NCI-H748 (cell line): ENCODE results near the gene GAS5.
"Not testable (repeated sequence)": the region's sequence is repeated elsewhere in the genome, so short reads cannot be mapped to it uniquely, and the experiment has no call there.

Source experiments
- DNase-seq: peaks from one replicate; lab custom pipeline; 2025; ENCODE audit not compliant: unreplicated experiment; lab: John Stamatoyannopoulos, UW

Gene GAS5

DNA sequence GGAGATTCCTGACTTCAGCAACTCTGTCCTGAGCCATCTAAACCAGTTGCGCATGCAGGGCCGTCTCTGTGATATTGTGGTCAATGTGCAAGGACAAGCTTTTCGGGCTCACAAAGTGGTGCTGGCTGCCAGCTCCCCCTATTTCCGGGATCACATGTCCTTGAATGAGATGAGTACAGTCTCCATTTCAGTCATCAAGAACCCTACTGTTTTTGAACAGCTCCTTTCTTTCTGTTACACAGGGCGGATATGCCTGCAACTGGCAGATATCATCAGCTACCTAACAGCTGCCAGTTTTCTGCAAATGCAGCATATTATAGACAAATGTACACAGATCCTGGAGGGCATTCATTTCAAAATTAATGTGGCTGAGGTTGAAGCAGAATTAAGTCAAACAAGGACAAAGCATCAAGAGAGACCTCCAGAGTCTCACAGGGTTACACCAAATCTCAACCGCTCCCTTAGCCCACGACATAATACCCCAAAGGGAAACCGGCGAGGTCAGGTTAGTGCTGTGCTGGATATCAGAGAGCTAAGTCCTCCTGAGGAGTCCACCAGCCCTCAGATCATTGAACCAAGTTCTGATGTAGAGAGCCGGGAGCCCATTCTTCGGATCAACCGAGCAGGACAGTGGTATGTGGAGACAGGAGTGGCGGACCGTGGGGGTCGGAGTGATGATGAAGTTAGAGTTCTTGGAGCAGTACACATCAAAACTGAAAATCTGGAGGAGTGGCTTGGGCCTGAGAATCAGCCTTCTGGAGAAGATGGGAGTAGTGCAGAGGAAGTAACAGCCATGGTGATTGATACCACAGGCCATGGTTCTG is 2.7 kb upstream of the GAS5 start:
- no peak for DNase-seq

- no peak for DNase-seq
Observed at GRCh38 chr1:173869021-173869359, 1.2 kb upstream of the GAS5 start.

- peak; percentile 89 for DNase-seq
Observed at GRCh38 chr1:173868266-173869020, 654 bp upstream of the GAS5 start, which contains the start of gene ZBTB37. TSS of gene ZBTB37 (plus strand) at chr1:173868380. CDS start at chr1:173870226, 1,846 bp downstream.

GRCh38 chr1:173867141-173867752 is 542 bp downstream of the GAS5 start:
- DNase-seq = peak; percentile 74

GRCh38 chr1:173866413-173867115 is 1.2 kb downstream of the GAS5 start:
- DNase-seq = no peak

- DNase-seq = no peak
Observed at GRCh38 chr1:173865468-173866164, 2.2 kb downstream of the GAS5 start.

GRCh38 chr1:173864179-173864867 is 3.5 kb downstream of the GAS5 start:
- DNase-seq = no peak

- no peak for DNase-seq
Observed at GRCh38 chr1:173863224-173864161, 4.3 kb downstream of the GAS5 start.

DNA sequence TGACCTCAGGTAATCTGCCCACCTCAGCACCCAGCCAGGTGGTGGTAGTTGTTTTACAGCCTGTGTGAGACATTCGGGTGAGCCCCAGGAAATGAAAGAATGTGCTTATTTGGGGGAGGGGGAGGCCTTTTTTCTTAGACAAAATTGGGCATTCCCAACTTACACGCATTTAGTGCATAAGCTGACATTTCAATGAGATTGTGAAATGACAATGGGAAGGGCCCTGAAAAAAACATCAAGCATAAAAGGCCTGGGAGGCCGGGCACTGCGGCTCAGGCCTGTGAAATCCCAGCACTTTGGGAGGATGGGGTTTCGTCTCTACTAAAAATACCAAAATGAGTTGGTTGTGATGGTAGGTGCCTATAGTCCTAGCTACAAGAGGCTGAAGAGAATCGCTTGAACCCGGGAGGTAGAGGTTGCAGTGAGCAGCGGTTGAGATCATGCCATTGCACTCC is 5.0 kb downstream of the GAS5 start:
- DNase-seq = no peak

DNA sequence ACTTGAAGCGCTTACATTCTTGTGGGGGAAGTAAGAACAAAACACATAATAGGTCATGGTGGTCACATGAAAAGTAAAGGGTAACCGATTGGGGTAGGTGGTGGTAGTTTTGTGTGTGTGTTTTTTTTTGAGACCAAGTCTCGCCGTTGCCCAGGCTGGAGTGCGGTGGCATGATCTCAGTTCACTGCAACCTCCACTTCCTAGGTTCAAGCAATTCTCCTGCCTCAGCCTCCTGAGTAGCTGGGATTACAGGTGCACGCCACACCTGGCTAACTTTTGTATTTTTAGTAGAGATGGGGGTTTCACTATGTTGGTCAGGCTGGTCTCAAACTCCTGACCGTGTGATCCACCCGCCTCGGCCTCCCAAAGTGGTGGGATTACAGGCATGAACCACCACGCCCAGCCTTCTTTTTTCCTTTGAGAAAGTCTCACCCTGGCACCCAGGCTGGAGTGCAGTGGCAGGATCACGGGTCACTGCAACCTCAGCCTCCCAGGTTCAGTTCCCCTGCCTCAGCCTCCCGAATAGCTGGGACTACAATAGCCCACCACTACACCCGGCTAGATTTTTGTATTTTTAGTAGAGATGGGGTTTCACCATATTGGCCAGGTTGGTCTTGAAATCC is 5.5 kb downstream of the GAS5 start:
- not testable (repeated sequence) for DNase-seq

GRCh38 chr1:173861731-173862145 is 6.1 kb downstream of the GAS5 start:
- no peak for DNase-seq

DNA sequence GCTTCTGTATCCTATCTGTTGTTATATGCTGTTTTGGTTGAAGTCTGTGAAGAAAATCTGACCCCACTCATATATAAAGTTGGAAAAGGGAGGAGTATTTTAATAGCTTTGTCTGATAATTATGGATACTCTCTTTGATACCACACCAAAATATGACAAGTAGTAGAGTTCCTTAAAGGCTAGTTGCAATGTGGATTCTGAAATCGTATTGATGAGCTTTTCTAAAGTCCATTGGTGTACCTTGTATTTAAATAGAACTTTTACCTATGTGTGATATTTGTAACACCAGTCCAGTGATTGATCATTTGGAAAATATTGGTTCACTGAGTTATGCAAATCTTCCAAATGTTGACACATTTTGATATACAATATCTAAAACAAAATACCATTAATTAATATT is 7.7 kb downstream of the GAS5 start:
- no peak for DNase-seq

DNA sequence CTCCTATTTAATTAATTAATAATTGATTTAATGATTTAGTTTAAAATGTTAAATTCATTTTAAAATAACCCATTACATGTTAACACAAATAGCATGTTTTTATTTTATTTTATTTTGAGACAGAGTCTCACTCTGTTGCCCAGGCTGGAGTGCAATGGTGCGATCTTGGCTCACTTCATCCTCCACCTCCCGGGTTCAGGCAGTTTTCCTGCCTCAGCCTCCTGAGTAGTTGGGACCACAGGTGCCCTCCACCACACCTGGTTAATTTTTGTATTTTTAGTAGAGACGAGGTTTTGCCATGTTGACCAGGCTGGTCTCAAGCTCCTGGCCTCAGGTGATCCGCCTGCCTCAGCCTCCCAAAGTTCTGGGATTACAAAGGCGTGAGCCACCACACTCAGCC is 8.2 kb downstream of the GAS5 start:
- DNase-seq = not testable (repeated sequence)

- no peak for DNase-seq
Observed at GRCh38 chr1:173857363-173857917, 10.3 kb downstream of the GAS5 start.

GRCh38 chr1:173856903-173857302 is 10.9 kb downstream of the GAS5 start:
- no peak for DNase-seq

- DNase-seq = no peak
Observed at GRCh38 chr1:173856014-173856413, 11.8 kb downstream of the GAS5 start.

- no peak for DNase-seq
Observed at GRCh38 chr1:173853074-173853473, 14.7 kb downstream of the GAS5 start.

DNA sequence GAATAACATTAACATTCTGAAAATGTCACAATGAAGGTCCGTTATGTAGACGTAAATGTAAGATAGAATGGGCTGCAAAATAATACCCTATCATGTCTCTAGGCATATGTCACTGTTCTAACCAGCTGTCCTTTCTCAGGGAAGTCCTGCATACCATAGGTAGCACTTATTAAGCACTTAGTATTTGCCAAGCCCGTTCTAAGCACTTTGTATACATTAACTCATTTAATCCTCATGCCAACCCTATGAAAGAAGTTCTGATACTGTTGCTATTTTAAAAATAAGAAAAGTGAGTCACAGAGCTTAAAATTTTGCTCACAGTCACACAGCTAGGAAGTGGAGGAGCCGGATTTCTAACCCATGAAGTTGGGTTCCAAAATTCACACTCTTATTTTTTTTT is 15.7 kb downstream of the GAS5 start:
- no peak for DNase-seq
